Vagina (tissue), 2 donors: Measurements from ENCODE around the gene IQSEC3.

ENCODE experiments used
- POLR2A ChIP-seq, 2 donors: fragments of 450-650 bp; IDR thresholded peaks; one replicate each; pipeline ENCODE4 v1.6.1; 2017; ENCODE audit warnings: antibody characterized with exemption in 2 of 2, mild to moderate bottlenecking in 2 of 2, moderate library complexity in 2 of 2
- POLR2AphosphoS5 ChIP-seq, 2 donors: sonication (generic); formaldehyde crosslinking; IDR thresholded peaks; one replicate each; pipeline ENCODE4 v1.9.0; 2017; ENCODE audit warnings: antibody characterized with exemption in 2 of 2, mild to moderate bottlenecking in 2 of 2, low read depth in 1 of 2; ENCODE audit not compliant: insufficient read depth in 1 of 2
- TF ChIP-seq, protein P1 (sequence below), 3 experiments: fragments of 450-650 bp in 2 of 3; fragments of 200-600 bp in 1 of 3; sonication (generic) in 1 of 3; IDR thresholded peaks; one replicate each; pipeline ENCODE4 v1.5.1; 2017 to 2019; ENCODE audit warnings: antibody characterized with exemption in 3 of 3, mild to moderate bottlenecking in 2 of 3, moderate library complexity in 2 of 3

DNA sequence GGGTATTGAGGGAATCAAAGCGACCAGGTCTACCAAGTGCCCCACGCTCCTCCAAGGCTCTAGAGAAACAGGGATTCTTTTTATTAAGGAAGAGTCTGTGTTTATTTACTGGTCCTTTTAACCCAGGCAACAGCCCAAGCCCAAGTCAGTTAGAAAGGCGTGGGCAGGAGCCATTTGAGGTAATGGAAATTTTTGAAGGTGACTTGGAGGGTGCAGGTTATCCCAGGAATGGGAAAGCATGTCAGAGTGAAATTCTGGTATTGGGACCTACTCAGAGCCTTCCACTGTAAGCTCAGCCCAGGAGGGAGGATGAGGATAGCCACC is 144.5 kb downstream of the IQSEC3 start:
- TF ChIP-seq, protein P1, sequence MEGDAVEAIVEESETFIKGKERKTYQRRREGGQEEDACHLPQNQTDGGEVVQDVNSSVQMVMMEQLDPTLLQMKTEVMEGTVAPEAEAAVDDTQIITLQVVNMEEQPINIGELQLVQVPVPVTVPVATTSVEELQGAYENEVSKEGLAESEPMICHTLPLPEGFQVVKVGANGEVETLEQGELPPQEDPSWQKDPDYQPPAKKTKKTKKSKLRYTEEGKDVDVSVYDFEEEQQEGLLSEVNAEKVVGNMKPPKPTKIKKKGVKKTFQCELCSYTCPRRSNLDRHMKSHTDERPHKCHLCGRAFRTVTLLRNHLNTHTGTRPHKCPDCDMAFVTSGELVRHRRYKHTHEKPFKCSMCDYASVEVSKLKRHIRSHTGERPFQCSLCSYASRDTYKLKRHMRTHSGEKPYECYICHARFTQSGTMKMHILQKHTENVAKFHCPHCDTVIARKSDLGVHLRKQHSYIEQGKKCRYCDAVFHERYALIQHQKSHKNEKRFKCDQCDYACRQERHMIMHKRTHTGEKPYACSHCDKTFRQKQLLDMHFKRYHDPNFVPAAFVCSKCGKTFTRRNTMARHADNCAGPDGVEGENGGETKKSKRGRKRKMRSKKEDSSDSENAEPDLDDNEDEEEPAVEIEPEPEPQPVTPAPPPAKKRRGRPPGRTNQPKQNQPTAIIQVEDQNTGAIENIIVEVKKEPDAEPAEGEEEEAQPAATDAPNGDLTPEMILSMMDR (IDR thresholded peaks at IDR 0.05) = no peak
- TF ChIP-seq POLR2A (IDR thresholded peaks at IDR 0.05) = no peak
- no peak for TF ChIP-seq POLR2AphosphoS5 (IDR thresholded peaks at IDR 0.05; ENCODE audit: insufficient read depth in 1 of 2, low read depth in 1 of 2)
